Spleen (tissue), 11 donors: ENCODE measurements around the gene JMJD4. TPM values are rescaled to one million over a fixed set of nuclear protein-coding genes. Genes with fewer than 3 reads are reported as not detected.

Experiments used
- DNase-seq: peaks from one replicate; pipeline ENCODE4 v3.0.0-alpha.2; 2020
- H3K27ac ChIP-seq, 8 donors: fragments of 200-600 bp; sonication (generic) in 7 of 8; 1 replicate in 4 of 8; 2 replicates in 4 of 8; pipeline versions ENCODE4 v1.5.0 to v1.8.0; 2016 to 2021; ENCODE audit warnings: inconsistent platforms in 4 of 8, mild to moderate bottlenecking in 4 of 8, moderate library complexity in 1 of 8
- H3K27me3 ChIP-seq, 7 donors: fragments of 200-600 bp; sonication (generic) in 6 of 7; replicated peaks in 1 of 7; 1 replicate in 4 of 7; 2 replicates in 3 of 7; pipeline versions ENCODE4 v1.5.0 to v1.8.0; 2016 to 2021; ENCODE audit warnings: inconsistent platforms in 3 of 7, mild to moderate bottlenecking in 1 of 7
- H3K36me3 ChIP-seq, 6 donors: fragments of 200-600 bp; sonication (generic) in 5 of 6; 1 replicate in 4 of 6; 2 replicates in 2 of 6; pipeline versions ENCODE4 v1.5.0 to v1.8.0; 2016 to 2021; ENCODE audit warnings: inconsistent platforms in 2 of 6
- H3K4me1 ChIP-seq, 6 donors: fragments of 200-600 bp; sonication (generic) in 5 of 6; 1 replicate in 3 of 6; 2 replicates in 3 of 6; pipeline versions ENCODE4 v1.5.0 to v1.8.0; 2016 to 2021; ENCODE audit warnings: inconsistent platforms in 3 of 6
- H3K4me3 ChIP-seq, 8 donors: fragments of 200-600 bp; sonication (generic) in 7 of 8; 1 replicate in 4 of 8; 2 replicates in 4 of 8; pipeline versions ENCODE4 v1.5.0 to v1.8.0; 2016 to 2021; ENCODE audit warnings: inconsistent platforms in 4 of 8, mild to moderate bottlenecking in 4 of 8, moderate library complexity in 2 of 8
- H3K9me3 ChIP-seq, 8 donors: fragments of 200-600 bp; sonication (generic) in 7 of 8; 1 replicate in 4 of 8; 2 replicates in 4 of 8; pipeline versions ENCODE4 v1.5.0 to v1.8.0; 2016 to 2021; ENCODE audit warnings: inconsistent platforms in 4 of 8
- POLR2A ChIP-seq, 3 donors: fragments of 450-650 bp; IDR thresholded peaks; one replicate each; pipeline ENCODE4 v1.5.1; 2017; ENCODE audit warnings: antibody characterized with exemption in 3 of 3, mild to moderate bottlenecking in 1 of 3
- POLR2AphosphoS5 ChIP-seq, 3 donors: sonication (generic); formaldehyde crosslinking; IDR thresholded peaks; one replicate each; pipeline ENCODE4 v1.5.1; 2017; ENCODE audit warnings: antibody characterized with exemption in 3 of 3
- WGBS, 5 donors: extraction: QIAGEN DNeasy Blood & Tissue Kit in 3 of 5; methylation state at CpG; one replicate each; pipeline versions ENCODE4 v1.1.5 to v1.1.7; 2013 to 2018; 5-methylcytosine and 5-hydroxymethylcytosine counted together
- intact Hi-C: fragments of 100-400 bp; cut with DNase I; formaldehyde crosslinking; loops from one replicate; pipeline ENCODE4 v1.15.0; 2023; ENCODE audit warnings: low total_unique reads
- polyA plus RNA-seq, 3 donors: library from polyadenylated mRNA; stranded (reverse); fragments of 200-250 nt; gene quantifications; one replicate each; pipeline ENCODE4 v1.2.1, GENCODE V29; 2013
- total RNA-seq, 7 donors: library from RNA; depleted of rRNA in 3 of 7; stranded (reverse); fragments of >200 nt in 3 of 7; fragmentation: NEBNext Ultra II Directional in 4 of 7; extraction: Animal tissue kit (Norgen Biotek cat#: 25700) in 4 of 7; gene quantifications; one replicate each; pipeline versions ENCODE4 v1.1.0 to v1.2.1, GENCODE V29; 2016 to 2021
- TF ChIP-seq, protein P1 (sequence below), 11 experiments: fragments of 200-600 bp in 7 of 11; fragments of 450-650 bp in 4 of 11; sonication (generic) in 4 of 11; IDR thresholded peaks in 8 of 11; conservative IDR thresholded peaks in 3 of 11; 1 replicate in 7 of 11; 2 replicates in 4 of 11; pipeline versions ENCODE4 v1.4.0 to v1.8.0; 2016 to 2021; ENCODE audit warnings: antibody characterized with exemption in 11 of 11, inconsistent platforms in 4 of 11, mild to moderate bottlenecking in 1 of 11
- donor health status: healthy with polysubstance abuse.
- donor health status: DM: no; HTN: no; CAD: no; lungs with moderate emphysema.
- donor health status: DM: no; HTN: no; CAD: no.
- donor health status: Bipolar disorder and iron deficiency.
- donor health status: healthy.
- donor health status: DM: no; HTN: no; CAD: no.
- donor health status: DM: yes; HTN: yes; CAD: no.

Gene JMJD4
- total and polyA plus RNA-seq, 10 donors: 11.2 to 35.4 (median 18.6) TPM

DNA sequence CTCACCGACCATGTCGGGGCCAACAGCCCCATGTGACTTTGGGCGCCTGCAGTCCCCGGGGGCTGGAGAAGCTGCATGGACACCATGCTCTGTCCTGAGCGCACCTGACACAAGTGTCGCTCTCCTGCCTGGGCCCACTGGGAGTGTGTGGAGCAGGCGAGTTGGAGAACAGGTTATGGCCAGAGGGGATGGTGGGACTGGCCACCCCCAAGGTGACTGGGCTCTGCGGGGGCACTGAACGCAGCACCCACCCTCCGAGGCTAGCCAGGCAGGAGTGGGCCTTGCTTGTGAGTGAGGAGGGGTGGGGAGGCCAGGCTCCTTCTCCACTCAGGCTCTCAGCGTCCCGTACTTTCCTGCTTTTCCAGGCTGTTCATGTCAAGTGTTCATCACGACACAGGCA, 35.7 kb upstream of the JMJD4 start:
- peak; percentile 66 for DNase-seq
- Histone ChIP-seq H3K4me1 (peaks cover 11 to 41% (median 26%) of the 10 kb centered on the region in 6 donors), H3K27ac (no peak overlapping the region), H3K36me3 (peaks cover 0 to 78% (median 28%) of the 10 kb centered on the region in 6 donors), H3K9me3 (no peaks in the 10 kb centered on the region), H3K27me3 (no peaks in the 10 kb centered on the region), H3K4me3 (no peak overlapping the region)
- TF ChIP-seq POLR2A (IDR thresholded peaks at IDR 0.05) (no peak), POLR2AphosphoS5 (IDR thresholded peaks at IDR 0.05) (no peak)
- TF ChIP-seq, protein P1, sequence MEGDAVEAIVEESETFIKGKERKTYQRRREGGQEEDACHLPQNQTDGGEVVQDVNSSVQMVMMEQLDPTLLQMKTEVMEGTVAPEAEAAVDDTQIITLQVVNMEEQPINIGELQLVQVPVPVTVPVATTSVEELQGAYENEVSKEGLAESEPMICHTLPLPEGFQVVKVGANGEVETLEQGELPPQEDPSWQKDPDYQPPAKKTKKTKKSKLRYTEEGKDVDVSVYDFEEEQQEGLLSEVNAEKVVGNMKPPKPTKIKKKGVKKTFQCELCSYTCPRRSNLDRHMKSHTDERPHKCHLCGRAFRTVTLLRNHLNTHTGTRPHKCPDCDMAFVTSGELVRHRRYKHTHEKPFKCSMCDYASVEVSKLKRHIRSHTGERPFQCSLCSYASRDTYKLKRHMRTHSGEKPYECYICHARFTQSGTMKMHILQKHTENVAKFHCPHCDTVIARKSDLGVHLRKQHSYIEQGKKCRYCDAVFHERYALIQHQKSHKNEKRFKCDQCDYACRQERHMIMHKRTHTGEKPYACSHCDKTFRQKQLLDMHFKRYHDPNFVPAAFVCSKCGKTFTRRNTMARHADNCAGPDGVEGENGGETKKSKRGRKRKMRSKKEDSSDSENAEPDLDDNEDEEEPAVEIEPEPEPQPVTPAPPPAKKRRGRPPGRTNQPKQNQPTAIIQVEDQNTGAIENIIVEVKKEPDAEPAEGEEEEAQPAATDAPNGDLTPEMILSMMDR (IDR thresholded peaks at IDR 0.05 in 8 of 11, conservative IDR thresholded peaks at IDR 0.05 in 3 of 11): no peak
- intact Hi-C loops: no loop called here
- WGBS, 5 donors: 95 to 99% (median 96%) methylated on average over 13 of the region's 13 CpGs

DNA sequence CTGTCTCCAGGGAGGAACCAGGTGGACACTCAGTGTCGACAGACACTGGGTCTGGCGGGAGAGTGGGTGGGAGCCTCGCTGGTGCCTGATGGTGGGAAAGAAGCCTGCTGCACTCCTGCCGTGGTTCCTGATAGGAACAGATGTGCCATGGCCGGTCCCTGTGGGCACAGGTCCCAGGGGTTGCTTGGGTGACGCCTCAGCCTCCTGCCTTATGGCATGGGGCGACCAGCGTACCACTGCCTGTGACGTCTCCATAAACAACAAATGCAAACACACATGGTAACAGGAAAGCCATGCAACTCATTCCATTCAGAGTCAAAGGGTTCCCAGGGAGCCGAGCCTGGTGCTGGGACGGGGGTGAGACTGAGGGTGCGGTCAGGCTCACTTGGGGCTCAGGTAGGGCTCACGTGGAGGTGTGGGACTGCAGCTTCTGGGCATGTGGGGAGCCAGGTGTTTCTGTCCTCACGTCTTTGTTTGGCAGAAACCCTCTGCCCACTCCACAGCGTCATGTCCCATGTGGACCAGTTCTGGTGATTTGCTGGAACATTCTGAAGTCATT, 34.9 kb upstream of the JMJD4 start:
- Histone ChIP-seq H3K36me3 (peaks cover 0 to 77% (median 23%) of the 10 kb centered on the region in 6 donors), H3K27me3 (no peaks in the 10 kb centered on the region), H3K9me3 (no peaks in the 10 kb centered on the region), H3K4me1 (peaks cover 12 to 47% (median 34%) of the 10 kb centered on the region in 6 donors), H3K4me3 (no peak overlapping the region), H3K27ac (no peak overlapping the region)
- DNase-seq: peak; percentile 54
- intact Hi-C loops: no loop called here
- TF ChIP-seq POLR2AphosphoS5 (IDR thresholded peaks at IDR 0.05) (no peak), POLR2A (IDR thresholded peaks at IDR 0.05) (no peak)
- TF ChIP-seq, protein P1 (IDR thresholded peaks at IDR 0.05 in 8 of 11, conservative IDR thresholded peaks at IDR 0.05 in 3 of 11): no peak
- WGBS, 5 donors: 94 to 99% (median 96%) methylated on average over 10 to 15 of the region's 15 CpGs

DNA sequence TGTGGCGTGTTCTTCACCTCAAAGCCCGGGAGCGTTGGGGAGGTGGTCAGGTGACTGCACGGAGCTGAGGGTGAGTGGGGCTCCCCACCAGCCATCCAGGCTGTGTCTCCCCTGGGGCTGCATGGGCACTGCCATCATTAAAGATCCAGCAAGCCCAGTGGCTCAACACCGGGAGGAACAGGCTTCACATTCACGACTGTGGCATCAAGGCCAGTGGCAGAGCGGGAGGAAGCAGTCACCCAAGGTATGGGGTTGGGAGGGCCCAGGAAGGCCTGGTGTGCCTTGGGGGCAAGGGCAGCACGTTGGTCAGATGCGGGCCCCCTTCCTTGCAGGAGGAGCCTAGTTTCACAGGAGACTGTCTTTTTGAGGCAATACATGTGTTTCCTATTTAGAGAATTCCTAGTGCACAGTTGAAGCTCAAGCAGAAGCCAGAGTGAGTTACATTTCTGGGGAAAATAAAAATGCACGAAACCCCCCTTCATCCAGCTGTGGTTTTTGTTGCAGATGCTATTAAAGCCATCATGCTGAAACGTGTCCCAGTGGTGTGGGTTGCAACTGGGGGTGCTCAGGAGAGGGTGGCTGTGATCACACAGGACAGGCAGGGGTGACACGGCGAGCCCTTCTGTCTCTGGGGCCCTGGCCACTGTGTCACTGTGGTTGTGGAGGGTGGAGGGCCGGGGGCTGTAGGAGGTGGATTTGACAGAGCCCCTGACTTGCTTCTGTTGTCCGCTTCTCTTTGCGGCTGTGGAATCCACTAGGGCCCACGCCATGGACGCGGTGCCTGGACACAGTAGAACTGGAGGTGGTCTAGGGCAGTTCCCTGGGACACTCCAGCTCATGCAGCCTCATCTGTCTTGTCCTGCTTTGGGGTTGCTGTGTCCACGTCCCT, 34.2 kb upstream of the JMJD4 start:
- no peak overlapping the region for H3K27ac ChIP-seq
- peaks cover 0 to 75% (median 23%) of the 10 kb centered on the region in 6 donors for H3K36me3 ChIP-seq
- H3K4me1 ChIP-seq: peaks cover 12 to 47% (median 38%) of the 10 kb centered on the region in 6 donors
- no peak overlapping the region for H3K4me3 ChIP-seq
- TF ChIP-seq POLR2AphosphoS5 (IDR thresholded peaks at IDR 0.05) (no peak), POLR2A (IDR thresholded peaks at IDR 0.05) (no peak)
- TF ChIP-seq, protein P1 (IDR thresholded peaks at IDR 0.05 in 8 of 11, conservative IDR thresholded peaks at IDR 0.05 in 3 of 11): no peak
- H3K9me3 ChIP-seq: no peaks in the 10 kb centered on the region
- H3K27me3 ChIP-seq: no peaks in the 10 kb centered on the region
- intact Hi-C loops: no loop called here
- peak; percentile 66 for DNase-seq
- 92 to 95% (median 93%) methylated on average over 11 to 20 of the region's 20 CpGs for WGBS, 5 donors

DNA sequence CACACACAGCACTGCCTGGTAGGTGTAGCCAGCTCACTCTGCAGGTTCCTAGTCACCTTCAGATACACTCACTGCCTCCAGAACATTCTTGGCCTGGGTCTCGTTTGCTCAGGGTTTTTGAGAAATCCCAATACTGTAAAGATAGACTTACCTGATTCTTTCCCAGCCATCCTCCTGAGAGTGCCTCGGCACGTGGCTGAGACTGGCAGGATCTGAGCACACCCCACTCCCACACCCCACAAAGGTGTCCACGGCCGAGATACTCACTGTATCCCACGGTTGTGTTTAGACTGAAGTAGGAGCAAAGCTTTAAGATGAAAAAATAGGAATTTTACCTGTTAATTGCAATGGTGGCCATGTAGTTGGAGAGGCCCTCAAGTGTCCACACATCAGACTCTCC, 33.5 kb upstream of the JMJD4 start:
- intact Hi-C loops: no loop called here
- WGBS, 5 donors: 90 to 97% (median 96%) methylated on average over 6 of the region's 6 CpGs
- H3K4me1 ChIP-seq: peaks cover 13 to 49% (median 42%) of the 10 kb centered on the region in 6 donors
- H3K9me3 ChIP-seq: no peaks in the 10 kb centered on the region
- TF ChIP-seq POLR2A (IDR thresholded peaks at IDR 0.05): no peak
- TF ChIP-seq POLR2AphosphoS5 (IDR thresholded peaks at IDR 0.05): no peak
- TF ChIP-seq, protein P1 (IDR thresholded peaks at IDR 0.05 in 8 of 11, conservative IDR thresholded peaks at IDR 0.05 in 3 of 11): no peak
- H3K27ac ChIP-seq: no peak overlapping the region
- no peak overlapping the region for H3K4me3 ChIP-seq
- peak; percentile 53 for DNase-seq
- H3K36me3 ChIP-seq: peaks cover 0 to 77% (median 23%) of the 10 kb centered on the region in 6 donors
- H3K27me3 ChIP-seq: no peaks in the 10 kb centered on the region
